Activated CD8-positive, alpha-beta T cell treated with anti-CD3 and anti-CD28 coated beads, Interleukin-2, amount 10 ng/mL, durations not matched to agents 7 days and 5 days (primary cell): ENCODE measurements around the gene ALPK1. TPM values are rescaled to one million over a fixed set of nuclear protein-coding genes. Genes with fewer than 3 reads are reported as not detected.

Experiments
- ATAC-seq: fragments of 150-1000 bp; cut with Tn5 transposase; one replicate; pipeline ENCODE4 v1.10.0; 2021; ENCODE audit warnings: moderate library complexity
- CTCF ChIA-PET: fragments of 350-600 bp; sonication (Branson Sonifier 250); formaldehyde crosslinking; loops from one replicate; lab custom pipeline; 2021; ENCODE audit warnings: antibody characterized with exemption; lab: Charles Lee
- POLR2A ChIA-PET: fragments of 350-600 bp; sonication (Branson Sonifier 250); formaldehyde crosslinking; loops from one replicate; lab custom pipeline; 2021; ENCODE audit warnings: antibody characterized with exemption; lab: Charles Lee
- DNase-seq: peaks from one replicate; pipeline ENCODE4 v3.0.0-alpha.2; 2020
- H3K27ac Mint-ChIP-seq: one replicate; pipeline ENCODE4 v1.8.0; 2021; ENCODE audit warnings: mild to moderate bottlenecking, mixed read lengths
- H3K27me3 Mint-ChIP-seq: one replicate; pipeline ENCODE4 v1.8.0; 2021; ENCODE audit warnings: low read depth, mixed read lengths
- H3K36me3 Mint-ChIP-seq: one replicate; pipeline ENCODE4 v1.8.0; 2021; ENCODE audit warnings: low read depth, mixed read lengths
- H3K4me1 Mint-ChIP-seq: one replicate; pipeline ENCODE4 v1.8.0; 2021; ENCODE audit warnings: low read depth, mixed read lengths
- H3K4me3 Mint-ChIP-seq: one replicate; pipeline ENCODE4 v1.8.0; 2021; ENCODE audit warnings: mild to moderate bottlenecking, mixed read lengths
- H3K9me3 Mint-ChIP-seq: one replicate; pipeline ENCODE4 v1.8.0; 2022; ENCODE audit warnings: mixed read lengths; ENCODE audit not compliant: insufficient read depth
- total RNA-seq, 2 experiments: library from RNA; stranded (reverse); gene quantifications; one replicate each; pipeline ENCODE4 v1.2.3, GENCODE V29; 2021

The ALPK1 gene
- total RNA-seq, 2 experiments from 2014 or later, result 11.8 to 14.1 TPM

DNA sequence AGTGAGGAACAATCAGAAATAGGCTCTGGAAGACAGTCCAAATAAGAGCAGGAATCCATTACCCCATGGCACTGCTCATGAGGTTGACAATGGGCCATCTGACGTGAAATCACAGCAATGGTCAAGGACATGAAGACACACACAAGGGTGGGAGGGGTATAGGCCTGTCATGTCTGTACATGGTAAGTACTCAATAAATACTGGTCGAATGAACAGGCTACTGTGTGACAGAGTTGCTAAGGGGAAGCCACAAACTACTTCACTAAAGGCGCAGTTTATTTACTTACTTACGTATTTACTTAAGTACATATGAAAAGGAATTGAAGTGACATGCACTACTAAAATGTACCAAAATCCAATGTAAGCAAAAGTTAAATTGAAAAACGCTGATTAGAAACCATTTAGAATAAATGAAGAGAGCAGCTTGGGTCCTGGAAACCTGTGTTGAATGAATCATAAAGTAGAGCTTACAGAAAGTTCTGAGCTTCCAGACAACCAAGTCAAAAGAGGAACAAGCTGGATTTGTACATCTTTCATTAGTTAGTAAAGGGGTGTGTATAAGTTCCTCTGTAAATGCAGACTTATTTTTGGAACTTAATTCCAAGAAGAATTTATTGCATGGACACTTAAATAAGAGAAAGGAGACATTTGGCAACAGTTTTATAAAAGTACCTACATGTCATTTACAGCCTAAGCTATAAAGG lies 32.7 kb downstream of the ALPK1 start:
- ChIA-PET CTCF (interaction anchor here (0.7 to 5.6 kb wide), 5 partner anchors 9 to 194 kb away, joined by 3 to 54 read pairs (median 6); partner anchors contain the start of gene NEUROG2), POLR2A (no interaction called here)
- H3K9me3 Mint-ChIP-seq, result no peaks in the 10 kb centered on the region
- peaks cover 1% of the 10 kb centered on the region for H3K36me3 Mint-ChIP-seq
- DNase-seq (no peak), ATAC-seq (no peak)
- H3K4me3 Mint-ChIP-seq, result no peak overlapping the region
- no peak overlapping the region for H3K27ac Mint-ChIP-seq
- H3K4me1 Mint-ChIP-seq, result no peaks in the 10 kb centered on the region
- H3K27me3 Mint-ChIP-seq, result no peaks in the 10 kb centered on the region

GRCh38 chr4:112330921-112331320 lies 33.8 kb downstream of the ALPK1 start:
- DNase-seq (no peak), ATAC-seq (no peak)
- H3K4me1 Mint-ChIP-seq, result no peaks in the 10 kb centered on the region
- CTCF ChIA-PET, result interaction anchor here (5.6 kb wide), 1 partner anchor 193 kb away, joined by 54 read pairs; no protein-coding TSS in a partner anchor
- no peaks in the 10 kb centered on the region for H3K27me3 Mint-ChIP-seq
- no peaks in the 10 kb centered on the region for H3K9me3 Mint-ChIP-seq
- no peak overlapping the region for H3K27ac Mint-ChIP-seq
- peaks cover 5% of the 10 kb centered on the region for H3K36me3 Mint-ChIP-seq
- H3K4me3 Mint-ChIP-seq, result no peak overlapping the region
- POLR2A ChIA-PET, result no interaction called here

GRCh38 chr4:112332398-112332797 lies 35.2 kb downstream of the ALPK1 start:
- DNase-seq (no peak), ATAC-seq (no peak)
- H3K9me3 Mint-ChIP-seq, result no peaks in the 10 kb centered on the region
- H3K36me3 Mint-ChIP-seq, result peaks cover 5% of the 10 kb centered on the region
- H3K27ac Mint-ChIP-seq, result no peak overlapping the region
- ChIA-PET POLR2A (no interaction called here), CTCF (interaction anchor here (1.4 kb wide), 1 partner anchor 10 kb away, joined by 4 read pairs; no protein-coding TSS in a partner anchor)
- H3K4me1 Mint-ChIP-seq, result no peaks in the 10 kb centered on the region
- H3K27me3 Mint-ChIP-seq, result no peaks in the 10 kb centered on the region
- no peak overlapping the region for H3K4me3 Mint-ChIP-seq

DNA sequence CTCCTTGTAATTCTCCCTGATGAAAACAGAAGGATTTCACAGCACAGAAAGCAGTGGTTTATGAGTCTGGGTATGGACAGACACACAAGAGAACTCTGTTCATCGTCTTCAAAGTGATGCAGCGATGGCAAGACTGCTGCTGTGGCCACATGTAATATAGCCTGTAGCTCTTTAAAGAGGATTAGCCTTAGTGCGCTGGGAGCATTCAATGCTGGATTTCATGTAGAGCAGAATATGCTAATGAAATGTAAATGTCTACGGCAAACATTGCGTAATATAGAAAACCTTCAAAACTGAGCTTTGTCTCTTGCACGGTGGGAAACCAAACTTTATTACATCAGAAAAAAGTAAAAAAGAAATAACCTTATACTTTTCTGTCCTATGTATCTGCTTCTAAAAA lies 42.9 kb downstream of the ALPK1 start:
- no peaks in the 10 kb centered on the region for H3K4me1 Mint-ChIP-seq
- CTCF ChIA-PET, result interaction anchor here (1.6 kb wide), 1 partner anchor 11 kb away, joined by 6 read pairs; no protein-coding TSS in a partner anchor
- H3K36me3 Mint-ChIP-seq, result peaks cover 3% of the 10 kb centered on the region
- H3K9me3 Mint-ChIP-seq, result no peaks in the 10 kb centered on the region
- no peak overlapping the region for H3K4me3 Mint-ChIP-seq
- POLR2A ChIA-PET, result no interaction called here
- no peak overlapping the region for H3K27ac Mint-ChIP-seq
- H3K27me3 Mint-ChIP-seq, result no peaks in the 10 kb centered on the region
- ATAC-seq (no peak), DNase-seq (no peak)

- H3K4me1 Mint-ChIP-seq, result no peaks in the 10 kb centered on the region
- H3K36me3 Mint-ChIP-seq, result no peaks in the 10 kb centered on the region
- no peak for ATAC-seq
- H3K27ac Mint-ChIP-seq, result no peak overlapping the region
- no peak overlapping the region for H3K4me3 Mint-ChIP-seq
- no peaks in the 10 kb centered on the region for H3K27me3 Mint-ChIP-seq
- ChIA-PET CTCF (no interaction called here), POLR2A (no interaction called here)
- no peaks in the 10 kb centered on the region for H3K9me3 Mint-ChIP-seq
- no peak for DNase-seq
Measured at GRCh38 chr4:112341033-112341432, 43.9 kb downstream of the ALPK1 start.

- Mint-ChIP-seq H3K4me3 (no peak overlapping the region), H3K9me3 (no peaks in the 10 kb centered on the region), H3K27ac (no peak overlapping the region), H3K27me3 (no peaks in the 10 kb centered on the region), H3K4me1 (no peaks in the 10 kb centered on the region), H3K36me3 (no peaks in the 10 kb centered on the region)
- CTCF ChIA-PET, result interaction anchor here (1.4 kb wide), 1 partner anchor 16 kb away, joined by 3 read pairs; no protein-coding TSS in a partner anchor
- POLR2A ChIA-PET, result no interaction called here
- DNase-seq (no peak), ATAC-seq (no peak)
Measured at GRCh38 chr4:112343330-112344080, 46.3 kb downstream of the ALPK1 start.

DNA sequence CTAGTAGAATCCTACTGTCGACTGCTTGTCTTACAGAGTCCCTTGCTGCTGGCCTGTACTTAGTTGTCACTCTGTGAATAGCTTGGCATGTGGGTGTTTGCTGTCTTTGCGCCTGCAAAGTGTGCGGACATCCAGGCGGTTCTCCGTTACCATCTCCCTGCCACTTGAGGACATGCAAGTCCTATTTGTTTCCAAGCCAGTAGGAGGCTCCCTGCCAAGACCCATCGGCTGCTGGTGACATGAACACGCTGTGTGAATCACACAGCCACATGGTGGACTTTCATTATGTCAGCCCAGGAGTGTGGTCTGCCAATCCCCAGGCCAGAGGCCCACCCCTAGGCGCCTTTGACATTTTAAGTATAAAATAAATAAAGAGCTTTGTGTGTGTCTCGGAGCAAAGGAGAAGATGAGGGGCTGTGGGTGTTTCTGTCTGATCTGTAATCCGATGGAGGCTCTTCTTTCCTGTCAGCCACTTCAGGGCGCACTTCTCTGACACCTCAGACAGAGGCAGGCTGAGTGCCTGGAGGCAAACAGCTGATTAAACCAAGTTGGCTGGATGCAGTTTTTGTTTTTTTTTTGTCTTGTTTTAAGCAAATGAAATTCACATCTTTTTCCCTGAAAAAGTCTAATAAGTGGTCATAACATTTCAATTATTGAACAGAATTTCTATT lies 51.5 kb downstream of the ALPK1 start:
- ATAC-seq (no peak), DNase-seq (no peak)
- no peaks in the 10 kb centered on the region for H3K36me3 Mint-ChIP-seq
- no peak overlapping the region for H3K4me3 Mint-ChIP-seq
- CTCF ChIA-PET, result interaction anchor here (0.7 to 1.2 kb wide), 2 partner anchors 21 to 114 kb away, joined by 3 read pairs; no protein-coding TSS in a partner anchor
- no peaks in the 10 kb centered on the region for H3K27me3 Mint-ChIP-seq
- H3K9me3 Mint-ChIP-seq, result no peaks in the 10 kb centered on the region
- no peak overlapping the region for H3K27ac Mint-ChIP-seq
- POLR2A ChIA-PET, result no interaction called here
- no peaks in the 10 kb centered on the region for H3K4me1 Mint-ChIP-seq

DNA sequence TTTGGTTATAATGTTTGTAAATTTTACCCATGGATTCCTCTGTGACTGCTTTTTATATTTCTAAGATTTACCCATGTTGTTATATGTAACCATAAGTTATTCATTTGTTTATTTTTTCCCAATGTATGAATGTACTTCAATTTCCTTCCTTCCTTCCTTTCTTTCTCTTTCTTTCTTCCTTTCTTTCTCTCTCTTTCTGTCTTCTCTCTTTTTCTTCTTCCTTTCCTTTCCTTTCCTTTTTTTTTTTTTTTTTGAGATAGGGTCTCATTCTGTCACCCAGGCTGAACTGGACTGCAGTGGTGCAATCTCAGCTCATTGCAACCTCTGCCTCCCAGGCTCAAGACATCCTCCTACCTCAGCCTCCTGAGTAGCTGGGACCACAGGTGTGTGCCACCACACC lies 55.6 kb downstream of the ALPK1 start:
- DNase-seq (no peak), ATAC-seq (no peak)
- Mint-ChIP-seq H3K36me3 (peaks cover 3% of the 10 kb centered on the region), H3K4me1 (no peaks in the 10 kb centered on the region), H3K27me3 (no peaks in the 10 kb centered on the region), H3K9me3 (no peaks in the 10 kb centered on the region), H3K4me3 (no peak overlapping the region), H3K27ac (no peak overlapping the region)
- ChIA-PET CTCF (no interaction called here), POLR2A (no interaction called here)

DNA sequence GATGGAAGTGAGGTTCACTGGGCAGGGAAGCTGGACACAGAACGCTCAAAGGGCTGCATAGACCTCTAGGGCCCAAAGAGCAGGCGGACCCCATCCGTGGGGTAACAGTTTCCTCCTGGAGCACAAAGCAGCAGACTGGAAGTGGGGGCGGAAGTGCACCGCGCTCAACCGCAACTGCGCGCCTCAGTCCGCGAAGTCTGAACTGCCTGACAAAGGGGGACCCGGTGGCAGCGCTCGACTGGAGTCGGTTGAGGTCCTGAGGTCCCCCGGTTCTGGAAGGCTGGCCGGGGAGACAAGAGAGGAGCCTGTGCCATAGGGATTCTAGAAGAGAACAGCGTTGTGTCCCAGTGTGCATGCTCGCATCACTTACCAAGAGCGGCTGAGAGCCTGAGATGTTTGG lies 58.5 kb downstream of the ALPK1 start:
- H3K36me3 Mint-ChIP-seq, result peaks cover 3% of the 10 kb centered on the region
- POLR2A ChIA-PET, result no interaction called here
- CTCF ChIA-PET, result no interaction called here
- H3K27me3 Mint-ChIP-seq, result no peaks in the 10 kb centered on the region
- H3K4me3 Mint-ChIP-seq, result no peak overlapping the region
- H3K27ac Mint-ChIP-seq, result no peak overlapping the region
- DNase-seq, result no peak
- no peak for ATAC-seq
- no peaks in the 10 kb centered on the region for H3K9me3 Mint-ChIP-seq
- H3K4me1 Mint-ChIP-seq, result no peaks in the 10 kb centered on the region

GRCh38 chr4:112357453-112357852 lies 60.3 kb downstream of the ALPK1 start:
- ChIA-PET POLR2A (no interaction called here), CTCF (no interaction called here)
- H3K4me1 Mint-ChIP-seq, result no peaks in the 10 kb centered on the region
- H3K4me3 Mint-ChIP-seq, result no peak overlapping the region
- H3K27me3 Mint-ChIP-seq, result no peaks in the 10 kb centered on the region
- H3K27ac Mint-ChIP-seq, result no peak overlapping the region
- no peak for DNase-seq
- ATAC-seq, result no peak
- peaks cover 13% of the 10 kb centered on the region for H3K36me3 Mint-ChIP-seq
- H3K9me3 Mint-ChIP-seq, result peaks cover 9% of the 10 kb centered on the region

- POLR2A ChIA-PET, result no interaction called here
- Mint-ChIP-seq H3K4me3 (no peak overlapping the region), H3K9me3 (peaks cover 10% of the 10 kb centered on the region), H3K36me3 (peaks cover 13% of the 10 kb centered on the region), H3K27me3 (no peaks in the 10 kb centered on the region), H3K4me1 (no peaks in the 10 kb centered on the region), H3K27ac (no peak overlapping the region)
- CTCF ChIA-PET, result no interaction called here
- ATAC-seq, result no peak
- no peak for DNase-seq
Measured at GRCh38 chr4:112357897-112358296, 60.7 kb downstream of the ALPK1 start.

DNA sequence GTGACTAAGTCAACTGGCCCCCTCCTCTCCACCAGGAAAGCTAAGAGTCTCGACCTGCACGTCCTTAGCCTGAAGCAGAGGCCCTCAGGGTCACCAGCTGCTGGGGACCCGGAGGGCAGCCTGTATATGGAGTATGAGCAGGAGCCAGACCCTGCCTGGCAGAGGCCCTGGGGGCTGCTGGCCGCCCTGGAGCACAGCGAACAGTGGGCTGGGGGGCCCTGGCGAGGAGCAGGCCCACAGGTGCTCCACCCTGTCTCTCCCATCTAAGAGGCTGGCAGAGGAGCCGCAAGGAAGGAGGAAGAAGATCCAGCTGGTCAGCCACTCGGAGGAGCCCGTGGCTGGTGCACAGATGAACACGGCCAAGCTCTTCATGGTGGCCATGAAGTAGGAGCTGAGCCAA lies 61.2 kb downstream of the ALPK1 start:
- H3K27ac Mint-ChIP-seq, result no peak overlapping the region
- no peak for ATAC-seq
- no peak overlapping the region for H3K4me3 Mint-ChIP-seq

More for the DNA sequence above, 61.2 kb downstream of the ALPK1 start:
- Mint-ChIP-seq H3K27me3 (no peaks in the 10 kb centered on the region), H3K9me3 (peaks cover 10% of the 10 kb centered on the region), H3K36me3 (peaks cover 13% of the 10 kb centered on the region), H3K4me1 (no peaks in the 10 kb centered on the region)
- DNase-seq, result no peak
- POLR2A ChIA-PET, result no interaction called here
- CTCF ChIA-PET, result no interaction called here
